Measurements from ENCODE around the gene SPG21.

GRCh38 chr15:64985366-64986033, 4.2 kb downstream of the SPG21 start:
- TF ChIP-seq CTCF (IDR thresholded peaks at IDR 0.05) (no peak), POLR2A (IDR thresholded peaks at IDR 0.05) (no peak)
